Fibroblast of skin of right biceps (primary cell): ENCODE data around the gene CCNO.

ENCODE experiments used
- DNase-seq: peaks from one replicate; pipeline ENCODE4 v3.0.0-alpha.2; 2013

Gene CCNO

DNA sequence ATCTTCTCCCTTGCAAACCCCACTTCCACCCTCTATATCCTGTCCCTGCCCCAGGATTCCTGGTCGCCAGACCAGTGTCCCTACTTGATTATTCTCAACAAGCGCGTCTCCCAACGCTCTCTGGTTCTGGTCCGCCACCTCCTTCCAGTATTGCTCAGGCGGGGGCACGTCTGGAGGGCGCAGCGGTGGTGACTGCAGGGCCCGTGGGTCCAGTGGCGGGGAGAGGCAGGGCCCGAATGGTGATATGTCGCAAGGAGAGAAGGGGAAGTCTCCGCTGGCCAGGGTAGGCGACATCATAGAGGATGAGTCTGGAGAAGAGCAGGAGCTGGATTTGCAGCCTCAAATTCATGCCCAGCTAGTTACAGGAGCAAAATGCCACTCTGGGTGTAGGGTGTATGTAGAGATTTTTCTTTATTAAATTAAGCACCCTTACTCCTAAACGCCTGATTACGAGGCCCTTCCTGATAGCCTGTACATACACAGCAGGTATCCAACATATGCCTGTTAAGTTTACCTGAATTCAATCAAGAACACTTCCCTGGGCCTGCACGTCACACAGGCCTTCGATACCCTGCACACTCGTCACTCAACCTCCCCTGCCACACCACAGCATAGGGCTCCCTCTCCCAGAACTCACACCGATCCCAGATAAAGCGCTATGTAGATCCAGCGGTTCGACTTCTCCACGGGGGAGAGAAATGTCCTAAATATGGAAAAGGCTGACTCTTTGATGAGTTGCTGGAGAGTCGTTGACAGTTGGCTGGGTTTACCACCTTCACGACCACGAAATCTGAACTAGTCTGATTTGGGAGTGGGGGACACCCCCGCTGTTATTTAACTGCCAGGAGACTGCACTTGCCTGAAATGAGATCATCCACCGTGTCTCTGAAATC is 11.1 kb downstream of the CCNO start:
- DNase-seq, result no peak

GRCh38 chr5:55220433-55221185 is 12.8 kb downstream of the CCNO start:
- no peak for DNase-seq

GRCh38 chr5:55219770-55220169 is 13.6 kb downstream of the CCNO start:
- DNase-seq, result no peak

DNA sequence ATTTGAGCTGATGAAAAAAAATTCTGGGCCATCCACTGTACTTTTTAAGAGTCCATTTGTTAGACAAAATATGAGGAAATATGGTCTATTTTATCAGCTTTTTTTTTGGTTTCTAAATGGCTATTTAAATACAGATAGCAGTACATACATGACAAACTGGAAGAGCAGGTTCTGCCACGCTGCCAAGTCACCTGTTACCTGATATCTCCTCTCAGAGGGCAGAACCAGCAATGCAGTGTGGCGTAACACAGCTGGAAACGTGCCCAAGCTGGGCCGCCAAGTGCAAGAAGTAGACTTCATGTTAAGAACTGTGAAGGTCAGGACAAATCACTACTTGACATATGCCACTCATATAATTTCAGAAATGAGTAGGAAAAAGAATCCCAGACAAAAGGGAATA is 14.4 kb downstream of the CCNO start:
- no peak for DNase-seq

- DNase-seq, result no peak
Measured at GRCh38 chr5:55211184-55211874, 22.1 kb downstream of the CCNO start.

GRCh38 chr5:55205001-55205400 is 28.4 kb downstream of the CCNO start:
- no peak for DNase-seq

GRCh38 chr5:55191165-55191564 is 42.2 kb downstream of the CCNO start:
- no peak for DNase-seq

DNA sequence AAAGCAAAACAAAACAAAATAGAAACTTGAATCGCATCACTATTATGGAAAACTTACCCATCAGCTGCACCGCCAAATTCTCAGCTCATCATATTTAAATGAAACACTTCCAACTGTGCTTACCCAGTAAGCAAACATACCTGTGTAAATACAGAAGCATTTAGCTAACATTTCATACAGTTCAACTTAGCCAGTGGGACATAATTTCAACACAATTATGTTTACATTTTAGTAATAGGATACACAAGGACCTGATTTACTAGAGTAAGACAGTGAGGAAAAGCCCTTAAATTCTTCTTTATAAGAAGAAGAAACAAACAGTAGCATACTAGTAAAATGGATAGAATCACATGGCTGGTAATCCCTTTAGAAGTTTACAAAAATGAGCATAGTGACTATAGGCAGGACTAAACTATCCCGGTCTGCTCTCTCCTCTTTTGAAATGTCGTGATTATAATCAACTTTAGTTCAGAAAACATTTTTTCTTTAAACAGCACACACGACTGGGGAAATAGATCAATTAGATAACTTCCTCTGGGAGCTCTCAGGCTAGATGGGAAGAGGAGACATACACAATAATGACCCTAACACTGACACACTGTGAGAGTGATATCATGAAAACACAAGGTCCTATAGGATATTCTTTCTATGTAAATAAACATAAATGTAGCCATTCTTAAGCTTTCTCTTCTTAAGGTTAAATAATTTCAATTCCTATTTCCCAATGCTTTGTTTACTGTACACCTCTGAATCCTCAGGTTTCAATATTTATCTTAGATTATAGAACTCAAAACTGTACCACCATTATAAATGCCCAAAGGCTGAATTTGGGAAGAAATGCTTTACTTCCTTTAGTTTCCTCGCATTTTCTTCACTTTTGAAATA is 44.5 kb downstream of the CCNO start:
- no peak for DNase-seq

- DNase-seq, result no peak
Measured at GRCh38 chr5:55187370-55187769, 46.0 kb downstream of the CCNO start.
